IMR-90 (cell line): ENCODE measurements around the gene CGGBP1. TPM values are rescaled to one million over a fixed set of nuclear protein-coding genes. Genes with fewer than 3 reads are reported as not detected.
"Not testable (repeated sequence)": the region's sequence is repeated elsewhere in the genome, so short reads cannot be mapped to it uniquely, and the experiment has no call there.

ENCODE experiments used
- ATAC-seq: fragments of 200-7000 bp; cut with Tn5 transposase; 2 replicates; pipeline ENCODE4 v1.9.1; 2020; ENCODE audit warnings: low read depth, mild to moderate bottlenecking, moderate library complexity
- BruUV-seq: library from RNA; stranded (reverse); fragments of 400-500 nt; replicated peaks from 2 replicates; lab custom pipeline; 2021; lab: Mats Ljungman, UMichigan
- CTCF ChIA-PET: fragments of 300-600 bp; formaldehyde crosslinking; extraction: SDS; loops from one replicate; lab custom pipeline; 2021; ENCODE audit warnings: antibody characterized with exemption; lab: Yijun Ruan, JAX
- POLR2A ChIA-PET: fragments of 300-600 bp; sonication (Branson Sonifier 250); formaldehyde crosslinking; loops from one replicate; lab custom pipeline; 2022; ENCODE audit warnings: antibody characterized with exemption; ENCODE audit not compliant: unreplicated experiment; lab: Charles Lee
- DNase-seq: peaks from one replicate; pipeline ENCODE4 v3.0.0; 2013
- H2AFZ ChIP-seq: replicated peaks from 2 replicates; pipeline ENCODE3; 2013; ENCODE audit warnings: low read length, mild to moderate bottlenecking; ENCODE audit not compliant: poor library complexity
- H2AK5ac ChIP-seq: 2 replicates; pipeline ENCODE4 v1.6.1; 2013; ENCODE audit warnings: low read depth, low read length, inconsistent platforms
- H2AK9ac ChIP-seq: replicated peaks from 2 replicates; pipeline ENCODE3; 2013; ENCODE audit warnings: mild to moderate bottlenecking, low read depth, low read length, moderate library complexity; ENCODE audit not compliant: poor library complexity
- H2BK120ac ChIP-seq: 2 replicates; pipeline ENCODE4 v1.6.1; 2013; ENCODE audit warnings: low read depth, low read length, inconsistent platforms
- H2BK15ac ChIP-seq: 3 replicates; pipeline ENCODE4 v1.6.1; 2013; ENCODE audit warnings: low read depth, low read length, inconsistent platforms
- H2BK20ac ChIP-seq: 2 replicates; pipeline ENCODE4 v1.6.1; 2013; ENCODE audit warnings: low read depth, mild to moderate bottlenecking, inconsistent platforms, low read length, moderate library complexity
- H2BK5ac ChIP-seq: 2 replicates; pipeline ENCODE4 v1.6.1; 2013; ENCODE audit warnings: mild to moderate bottlenecking, low read depth, low read length, inconsistent platforms; ENCODE audit not compliant: poor library complexity, severe bottlenecking
- H3K14ac ChIP-seq: replicated peaks from 2 replicates; pipeline ENCODE4 v1.6.1; 2013; ENCODE audit warnings: low read depth, low read length, inconsistent platforms
- H3K18ac ChIP-seq: 2 replicates; pipeline ENCODE4 v1.6.1; 2013; ENCODE audit warnings: low read depth, low read length, control low read depth
- H3K23ac ChIP-seq: 2 replicates; pipeline ENCODE4 v1.6.1; 2013; ENCODE audit warnings: low read depth, low read length, inconsistent platforms
- H3K27ac ChIP-seq: 2 replicates; pipeline ENCODE4 v1.5.1; 2013; ENCODE audit warnings: mild to moderate bottlenecking, control low read depth, low read length; ENCODE audit not compliant: insufficient read depth
- H3K27me3 ChIP-seq: 2 replicates; pipeline ENCODE4 v1.6.1; 2013; ENCODE audit warnings: low read length; ENCODE audit not compliant: control insufficient read depth, insufficient read depth
- H3K36me3 ChIP-seq: 2 replicates; pipeline ENCODE4 v1.6.1; 2013; ENCODE audit warnings: low read length, mixed read lengths; ENCODE audit not compliant: control insufficient read depth, insufficient read depth
- H3K4ac ChIP-seq: 2 replicates; pipeline ENCODE4 v1.6.1; 2013; ENCODE audit warnings: low read depth, low read length, inconsistent platforms
- H3K4me1 ChIP-seq: 2 replicates; pipeline ENCODE4 v1.6.1; 2013; ENCODE audit warnings: low read length, mixed read lengths; ENCODE audit not compliant: control insufficient read depth, insufficient read depth
- H3K4me2 ChIP-seq: 2 replicates; pipeline ENCODE4 v1.6.1; 2013; ENCODE audit warnings: low read depth, mild to moderate bottlenecking, control low read depth, low read length, moderate library complexity
- H3K4me3 ChIP-seq: 2 replicates; pipeline ENCODE4 v1.5.1; 2013; ENCODE audit warnings: low read depth, mild to moderate bottlenecking, control low read depth, low read length, moderate library complexity; ENCODE audit not compliant: insufficient read depth
- H3K56ac ChIP-seq: 2 replicates; pipeline ENCODE4 v1.6.1; 2013; ENCODE audit warnings: low read length, inconsistent platforms; ENCODE audit not compliant: insufficient read depth; ENCODE audit errors: extremely low read depth
- H3K79me1 ChIP-seq, 2 experiments: 2 replicates each; pipeline ENCODE4 v1.6.1; 2013; ENCODE audit warnings: low read length in 2 of 2, inconsistent platforms in 1 of 2, low read depth in 1 of 2
- H3K9ac ChIP-seq: 2 replicates; pipeline ENCODE4 v1.6.1; 2013; ENCODE audit warnings: low read depth, low read length, control low read depth
- H3K9me1 ChIP-seq: 2 replicates; pipeline ENCODE4 v1.6.1; 2013; ENCODE audit warnings: low read length, inconsistent platforms; ENCODE audit not compliant: insufficient read depth
- H3K9me3 ChIP-seq: 2 replicates; pipeline ENCODE4 v1.6.1; 2013; ENCODE audit warnings: low read length; ENCODE audit not compliant: control insufficient read depth, insufficient read depth
- H4K20me1 ChIP-seq: 2 replicates; pipeline ENCODE4 v1.6.1; 2013; ENCODE audit warnings: low read length, inconsistent platforms; ENCODE audit not compliant: insufficient read depth
- H4K5ac ChIP-seq: 2 replicates; pipeline ENCODE4 v1.6.1; 2013; ENCODE audit warnings: mild to moderate bottlenecking, low read depth, low read length, control low read depth
- H4K8ac ChIP-seq, 2 experiments: 2 replicates each; pipeline ENCODE4 v1.6.1; 2013; ENCODE audit warnings: low read depth in 2 of 2, low read length in 2 of 2, control low read depth in 1 of 2, inconsistent platforms in 1 of 2
- H4K91ac ChIP-seq: 2 replicates; pipeline ENCODE4 v1.6.1; 2013; ENCODE audit warnings: low read depth, low read length, inconsistent platforms; ENCODE audit not compliant: insufficient read depth
- BHLHE40 ChIP-seq: fragments of 150-350 bp; IDR thresholded peaks from 2 replicates; pipeline ENCODE4 v1.6.1; 2016; ENCODE audit warnings: mild to moderate bottlenecking, low read depth, low read length
- FOS ChIP-seq: fragments of 150-350 bp; IDR thresholded peaks from 2 replicates; pipeline ENCODE4 v1.6.1; 2016; ENCODE audit warnings: low read depth, low read length
- MAZ ChIP-seq: IDR thresholded peaks from 2 replicates; pipeline ENCODE4 v1.6.1; 2012; ENCODE audit warnings: low read depth, mild to moderate bottlenecking, low read length, improper control_type of control experiment, moderate library complexity, borderline replicate concordance
- RFX5 ChIP-seq: IDR thresholded peaks from 2 replicates; pipeline ENCODE4 v1.8.0; 2012; ENCODE audit warnings: low read depth, mild to moderate bottlenecking, low read length, moderate library complexity
- SMC3 ChIP-seq: fragments of 150-350 bp; IDR thresholded peaks from 2 replicates; pipeline ENCODE4 v1.6.1; 2016; ENCODE audit warnings: low read depth, mild to moderate bottlenecking, antibody characterized with exemption, low read length, moderate library complexity
- WGBS, 2 experiments: methylation state at CpG; one replicate each; pipeline versions ENCODE4 v1.1.5 to v1.1.7; 2013; ENCODE audit warnings: missing lambda C conversion rate in 2 of 2; ENCODE audit not compliant: insufficient read length in 1 of 2; ENCODE audit errors: extremely low coverage in 2 of 2; 5-methylcytosine and 5-hydroxymethylcytosine counted together
- dilution Hi-C: fragments of 300-500 bp; cut with HindIII; formaldehyde crosslinking; loops from one replicate; pipeline ENCODE4 v1.14.3; 2018; ENCODE audit warnings: low sequenced_read_pairs; ENCODE audit not compliant: unreplicated experiment
- in situ Hi-C: fragments of 300-500 bp; cut with MboI; formaldehyde crosslinking; loops from 3 replicates; pipeline ENCODE4 v1.14.3; 2019; ENCODE audit warnings: low sequenced_read_pairs, inconsistent platforms, mixed read lengths
- intact Hi-C: fragments of 100-400 bp; cut with micrococcal nuclease; formaldehyde crosslinking; loops from 2 replicates; pipeline ENCODE4 v1.10.0; 2022
- polyA plus RNA-seq, 3 experiments: library from polyadenylated mRNA; depleted of rRNA; stranded (reverse); fragments of >200 nt; gene quantifications; 2 replicates each; pipeline ENCODE4 v1.2.3, GENCODE V29; 2012; ENCODE audit warnings: low replicate concordance in 1 of 3
- total RNA-seq: library from RNA; depleted of rRNA; stranded (reverse); fragments of >200 nt; gene quantifications from 2 replicates; pipeline ENCODE4 v1.2.3, GENCODE V29; 2012

The CGGBP1 gene
- total and polyA plus RNA-seq, 2 of the 4 experiments (the other 2 are of a cell fraction) = 42.1 to 47.7 TPM

- TF ChIP-seq SMC3 = no peak
- no peak for TF ChIP-seq RFX5
- TF ChIP-seq FOS = no peak
- TF ChIP-seq BHLHE40 = no peak
- no peak for TF ChIP-seq MAZ
- Histone ChIP-seq H3K9me3 (no peaks in the 10 kb centered on the region), H3K4ac (no peak overlapping the region), H3K56ac (no peak overlapping the region), H2BK120ac (no peak overlapping the region), H3K4me2 (no peak overlapping the region), H3K79me1 (no peaks in the 10 kb centered on the region), H4K5ac (no peak overlapping the region), H3K14ac (no peak overlapping the region), H2AFZ (no peak overlapping the region), H3K9me1 (no peaks in the 10 kb centered on the region), H2AK9ac (no peak overlapping the region), H4K8ac (no peak overlapping the region), H2BK15ac (no peak overlapping the region), H3K27me3 (no peaks in the 10 kb centered on the region), H3K4me3 (no peak overlapping the region), H3K9ac (no peak overlapping the region), H2BK20ac (no peak overlapping the region), H3K18ac (no peak overlapping the region), H3K4me1 (no peaks in the 10 kb centered on the region), H4K20me1 (no peaks in the 10 kb centered on the region), H4K91ac (no peak overlapping the region), H3K27ac (no peak overlapping the region), H3K23ac (no peak overlapping the region), H3K36me3 (no peaks in the 10 kb centered on the region), H2AK5ac (no peak overlapping the region), H2BK5ac (no peak overlapping the region)
- dilution Hi-C loops (no loop called here), intact Hi-C loops (no loop called here), in situ Hi-C loops (loop anchor here (10.0 kb wide), 1 partner anchor 714 kb away; no protein-coding TSS in a partner anchor)
- ATAC-seq = no peak
- no peak for DNase-seq
- ChIA-PET CTCF (no interaction called here), POLR2A (no interaction called here)
- no CpG with 5 or more reads among the region's 2 CpGs for WGBS, 2 experiments
- BruUV-seq = no TSS peak
Measured at GRCh38 chr3:88019024-88019423, 39.8 kb downstream of the CGGBP1 start.

- H2AK9ac ChIP-seq, H3K9ac ChIP-seq, BruUV-seq, H3K18ac ChIP-seq, H2BK5ac ChIP-seq, H3K23ac ChIP-seq, H3K4ac ChIP-seq, H3K4me1 ChIP-seq, H4K8ac ChIP-seq, H2BK20ac ChIP-seq, H3K4me3 ChIP-seq, ATAC-seq, H3K4me2 ChIP-seq, H2BK120ac ChIP-seq, CTCF ChIA-PET, H3K27ac ChIP-seq, H3K36me3 ChIP-seq, POLR2A ChIA-PET, H4K91ac ChIP-seq, H4K5ac ChIP-seq, intact Hi-C loops, dilution Hi-C loops, DNase-seq, H3K79me1 ChIP-seq, H2BK15ac ChIP-seq, H2AK5ac ChIP-seq, H3K9me1 ChIP-seq, H3K9me3 ChIP-seq, H3K14ac ChIP-seq, H4K20me1 ChIP-seq, H2AFZ ChIP-seq, H3K27me3 ChIP-seq, H3K56ac ChIP-seq: not testable (repeated sequence)
- in situ Hi-C loops = loop anchor here (10.0 kb wide), 1 partner anchor 711 kb away; no protein-coding TSS in a partner anchor
- WGBS, 2 experiments = no CpG with 5 or more reads among the region's 35 CpGs
Measured at GRCh38 chr3:88015656-88016055, 43.1 kb downstream of the CGGBP1 start.
